HL-60 (cell line): ENCODE data around the gene PRDM16.

ENCODE experiments used
- CTCF ChIP-seq: IDR thresholded peaks from one replicate; pipeline ENCODE4 v1.5.1; 2011; ENCODE audit warnings: low read length, control low read depth, inconsistent platforms; ENCODE audit not compliant: insufficient read depth
- GABPA ChIP-seq: IDR thresholded peaks from 2 replicates; pipeline ENCODE4 v1.6.1; 2012; ENCODE audit warnings: low read depth
- POLR2AphosphoS5 ChIP-seq: IDR thresholded peaks from 2 replicates; pipeline ENCODE4 v1.6.1; 2012; ENCODE audit warnings: low read depth
- REST ChIP-seq: IDR thresholded peaks from 2 replicates; pipeline ENCODE4 v1.6.1; 2012; ENCODE audit warnings: low read depth; ENCODE audit not compliant: insufficient replicate concordance
- SPI1 ChIP-seq: IDR thresholded peaks from 2 replicates; pipeline ENCODE4 v1.6.1; 2012; ENCODE audit warnings: low read depth, mild to moderate bottlenecking, borderline replicate concordance

GRCh38 chr1:3452866-3453175 lies 383.8 kb downstream of the PRDM16 start:
- TF ChIP-seq CTCF (no peak), POLR2AphosphoS5 (no peak), REST (no peak), GABPA (no peak), SPI1 (no peak)
